HUDEP-2 (cell line): ENCODE data around the gene CHORDC1.
"Not testable (repeated sequence)": the region's sequence is repeated elsewhere in the genome, so short reads cannot be mapped to it uniquely, and the experiment has no call there.

Experiments used
- DNase-seq, 76 experiments: peaks; one replicate each; lab custom pipeline; 2025; ENCODE audit not compliant: unreplicated experiment in 76 of 76; lab: John Stamatoyannopoulos, UW

Gene CHORDC1

DNA sequence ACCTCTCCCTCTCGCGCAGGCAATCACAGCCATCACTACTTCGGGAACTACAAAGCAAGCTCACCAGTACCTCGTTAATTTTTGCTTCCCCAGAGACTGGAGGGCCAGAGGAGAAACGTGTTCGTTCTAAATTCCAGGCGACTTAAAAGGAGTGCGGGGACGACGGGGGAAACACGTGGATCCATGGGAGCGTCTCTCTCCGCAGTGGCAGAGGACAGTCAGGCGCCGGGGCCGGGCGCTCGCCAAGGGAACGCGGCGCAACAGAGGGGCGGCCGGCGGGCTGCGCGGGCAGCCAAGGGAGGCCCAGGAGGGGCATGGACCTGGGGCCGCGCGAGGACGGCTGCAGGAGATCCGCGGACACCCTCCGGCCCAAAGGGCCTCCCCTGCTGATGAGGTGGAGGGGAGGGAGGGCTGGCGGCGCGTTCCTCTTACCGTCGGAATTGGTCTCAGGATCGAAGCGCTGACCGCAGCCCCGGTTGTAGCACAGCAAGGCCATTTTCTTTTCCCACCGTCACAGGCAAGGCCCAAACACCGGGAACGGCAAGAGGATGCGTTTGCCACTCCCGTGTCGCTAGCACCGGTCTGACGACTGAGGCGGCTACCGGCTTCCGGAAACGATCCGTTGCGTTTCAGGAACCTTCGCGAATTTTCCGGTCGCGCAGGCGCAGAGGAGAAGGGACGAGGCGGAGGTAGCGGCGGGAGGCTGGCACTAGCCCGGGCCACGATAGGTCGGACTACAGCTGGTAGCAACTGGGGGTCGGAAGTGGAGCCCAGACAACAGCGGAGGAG, at the start of gene CHORDC1:
Gene CHORDC1, minus strand, starts transcription at position 591 of the 789 bp plus-strand sequence. Its CDS starts 95 bp downstream, at position 496.
- DNase-seq, result peak; percentile 4 to 89 (median 78)

DNA sequence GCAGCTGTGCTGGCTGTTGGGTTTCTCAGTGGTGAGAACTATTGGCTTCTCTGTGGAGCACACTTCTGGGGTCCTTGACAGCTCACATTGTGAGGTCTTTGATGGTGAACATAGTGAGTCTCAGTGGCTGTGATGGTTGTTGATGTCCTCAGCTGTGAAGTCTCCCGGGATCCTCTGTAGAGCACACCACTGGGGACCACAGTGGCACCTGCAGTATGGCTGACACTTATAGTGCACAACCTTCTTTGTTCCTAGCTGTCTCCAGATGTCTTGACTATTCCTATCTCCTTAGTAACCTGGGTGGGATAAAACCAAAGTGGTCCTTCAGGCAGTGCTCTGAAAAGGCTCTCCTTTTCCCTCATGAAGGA, 34.3 kb upstream of the CHORDC1 start:
- no peak for DNase-seq

DNA sequence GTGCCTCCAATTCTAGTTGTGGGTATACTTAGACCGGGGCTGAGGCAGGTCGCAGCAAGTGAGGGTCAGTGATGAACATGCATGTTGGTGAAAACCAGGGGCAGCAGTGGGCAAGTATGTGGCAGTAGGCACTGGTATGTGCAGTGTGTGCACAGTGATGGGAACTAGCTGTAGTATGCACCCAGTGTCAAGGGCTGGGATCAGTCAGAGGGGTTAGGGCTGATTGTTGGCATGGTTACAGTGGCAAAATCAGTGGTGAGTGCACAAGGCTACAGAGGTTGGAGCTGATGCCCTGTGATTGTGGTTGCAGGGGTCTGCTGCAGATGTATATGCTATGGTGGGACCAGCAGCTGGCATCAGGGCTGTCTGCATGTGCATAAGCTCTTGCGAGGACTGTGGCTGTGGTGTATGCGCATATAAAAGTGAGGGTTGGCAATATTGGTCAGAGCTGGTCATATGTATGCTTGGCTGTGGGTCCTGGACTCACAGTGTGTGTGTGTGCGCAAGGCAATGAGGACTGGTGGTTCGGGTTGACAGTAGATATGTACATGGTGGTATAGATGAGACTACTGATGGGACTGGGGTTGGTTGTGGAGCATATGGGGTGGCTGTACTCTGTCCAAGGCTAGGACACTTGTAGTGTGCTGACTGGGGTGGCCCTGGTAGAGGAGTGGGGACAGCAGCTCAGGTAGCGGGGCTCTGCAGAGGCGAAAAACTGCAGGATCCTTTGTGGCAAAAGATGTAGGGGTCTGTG, 33.7 kb upstream of the CHORDC1 start:
- DNase-seq, result no peak

DNA sequence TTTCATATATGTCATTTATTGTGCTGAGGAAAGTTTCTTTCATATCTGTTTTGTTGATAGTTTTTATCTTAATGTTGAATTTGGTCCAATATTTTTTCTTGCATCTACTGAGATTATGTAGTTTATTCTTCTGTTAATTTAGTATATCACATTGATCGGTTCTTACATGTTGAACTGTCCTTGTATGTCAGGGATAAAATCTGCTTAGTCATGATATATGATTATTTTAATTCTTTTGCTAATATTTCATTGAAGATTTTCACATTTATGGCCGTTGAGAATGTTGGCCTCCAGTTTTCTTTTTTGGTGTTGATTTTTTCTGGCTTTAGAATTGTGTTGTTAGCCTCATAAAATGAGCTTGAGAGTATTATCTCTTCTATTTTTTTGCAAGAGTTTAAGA, 31.2 kb upstream of the CHORDC1 start:
- DNase-seq, result no peak

DNA sequence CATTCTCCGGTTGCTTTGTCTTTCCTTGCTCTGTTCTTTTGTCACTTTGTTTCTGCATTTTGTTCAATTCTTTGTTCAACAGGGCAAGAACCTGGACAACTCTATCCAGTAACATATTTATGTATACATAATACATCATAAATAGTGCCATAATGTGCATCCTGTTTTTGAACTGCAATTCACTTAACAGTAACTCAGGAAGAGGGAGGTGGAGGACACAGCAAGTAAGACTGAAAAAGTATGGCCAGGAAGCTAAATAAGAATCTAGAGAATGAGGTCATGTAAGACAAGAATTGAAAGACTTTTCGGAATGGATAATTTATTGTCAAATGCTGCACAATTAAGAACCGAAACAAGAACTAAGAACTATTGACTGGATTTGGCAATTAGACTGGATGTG, 29.2 kb upstream of the CHORDC1 start:
- no peak for DNase-seq

DNA sequence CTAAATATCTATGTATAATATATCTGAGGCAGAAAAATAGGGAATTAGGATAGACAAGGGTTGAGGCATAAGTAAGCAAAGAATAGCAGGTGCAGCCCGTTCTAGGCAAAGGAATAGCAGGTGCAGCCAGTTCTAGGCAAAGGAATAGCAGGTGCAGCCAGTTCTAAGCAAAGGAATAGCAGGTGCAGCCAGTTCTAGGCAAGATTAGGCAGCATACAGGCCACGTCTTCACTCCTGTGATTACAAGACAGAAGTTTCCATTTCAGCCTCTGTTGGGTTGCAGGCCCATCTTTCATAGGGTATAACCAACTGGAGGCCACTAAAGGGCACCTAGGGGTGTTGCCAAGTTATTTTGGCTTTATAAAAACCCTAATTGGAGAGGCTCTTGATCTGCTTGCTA, 28.8 kb upstream of the CHORDC1 start:
- peak in 1 of 76 experiments; percentile 1 for DNase-seq

DNA sequence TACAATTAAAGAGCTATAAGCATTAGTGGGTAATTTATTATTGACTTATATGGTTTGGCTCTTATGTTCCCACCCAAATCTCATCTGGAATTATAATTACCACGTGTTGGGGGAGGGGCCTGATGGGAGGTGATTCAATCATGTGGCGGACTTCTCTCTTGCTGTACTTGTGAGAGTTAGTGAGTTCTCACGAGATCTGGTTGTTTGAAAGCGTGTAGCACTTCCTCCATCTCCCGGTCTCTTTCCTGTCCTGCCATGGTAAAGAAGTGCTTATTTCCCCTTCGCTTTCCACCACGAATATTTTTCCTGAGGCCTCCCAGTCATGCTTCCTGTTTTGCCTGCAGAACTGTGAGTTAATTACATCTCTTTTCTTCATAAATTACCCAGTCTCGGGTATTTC, 28.1 kb upstream of the CHORDC1 start:
- DNase-seq, result peak in 8 of 76 experiments; percentile 1 to 60 (median 5)

DNA sequence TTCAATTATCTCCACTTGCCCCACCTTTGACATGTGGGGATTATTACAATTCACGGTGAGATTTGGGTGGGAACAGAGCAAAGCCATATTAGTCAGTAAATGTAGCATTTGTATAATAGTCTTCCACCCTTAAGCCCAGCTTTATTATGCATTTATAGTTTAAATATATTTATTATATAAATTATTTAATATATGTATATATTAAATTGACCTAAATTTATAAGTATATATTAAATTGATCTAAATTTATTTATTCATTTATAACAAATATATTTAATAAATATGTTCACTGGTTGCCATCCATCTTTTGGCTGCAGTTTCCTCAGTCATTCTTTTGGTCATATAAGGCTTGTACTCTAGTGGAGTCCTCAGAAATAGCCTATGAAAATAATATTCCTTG, 23.6 kb upstream of the CHORDC1 start:
- DNase-seq, result no peak

DNA sequence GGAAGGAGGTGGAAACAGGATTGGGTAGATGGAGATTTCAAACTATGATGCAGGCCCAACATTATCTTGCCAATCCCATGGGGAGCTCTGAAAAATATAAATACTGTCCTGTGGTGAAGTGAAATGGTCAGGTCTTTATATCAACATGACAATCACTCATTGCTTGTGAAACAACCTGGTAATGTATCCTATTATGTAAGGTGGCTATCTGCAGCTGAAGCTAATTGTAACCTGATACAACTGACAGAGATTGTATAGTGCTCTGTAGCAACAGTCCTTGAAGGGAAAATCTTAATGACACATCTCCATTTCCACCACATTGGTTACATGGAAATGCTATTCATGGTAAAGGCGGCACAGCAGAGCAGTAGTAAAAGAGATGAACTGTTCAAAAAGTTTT, 20.7 kb upstream of the CHORDC1 start:
- no peak for DNase-seq

DNA sequence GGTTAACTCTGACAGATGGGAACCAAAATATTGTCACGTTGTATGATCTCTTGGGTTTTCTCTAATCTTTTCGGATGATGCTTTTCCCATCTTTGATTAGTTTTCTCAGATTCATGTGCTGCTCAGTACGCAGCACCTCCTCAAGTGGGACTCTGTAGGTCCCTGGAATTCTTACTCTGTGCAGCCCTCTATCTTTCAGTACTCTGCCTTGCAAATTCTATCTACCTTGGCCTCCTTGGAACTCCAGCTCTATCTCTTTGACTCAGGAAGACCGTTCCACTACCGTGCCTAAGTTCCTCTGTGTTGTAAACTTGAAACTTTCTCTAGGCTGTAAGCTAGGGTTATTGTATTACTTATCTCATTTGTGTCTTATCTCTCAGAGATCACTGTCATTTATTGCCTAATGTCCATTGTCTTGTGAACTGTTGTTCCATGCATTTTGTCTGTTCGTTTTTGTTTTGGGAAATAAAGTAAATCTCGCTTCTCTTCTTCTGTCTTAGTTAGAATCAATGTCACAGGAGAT, 20.1 kb upstream of the CHORDC1 start:
- no peak for DNase-seq

DNA sequence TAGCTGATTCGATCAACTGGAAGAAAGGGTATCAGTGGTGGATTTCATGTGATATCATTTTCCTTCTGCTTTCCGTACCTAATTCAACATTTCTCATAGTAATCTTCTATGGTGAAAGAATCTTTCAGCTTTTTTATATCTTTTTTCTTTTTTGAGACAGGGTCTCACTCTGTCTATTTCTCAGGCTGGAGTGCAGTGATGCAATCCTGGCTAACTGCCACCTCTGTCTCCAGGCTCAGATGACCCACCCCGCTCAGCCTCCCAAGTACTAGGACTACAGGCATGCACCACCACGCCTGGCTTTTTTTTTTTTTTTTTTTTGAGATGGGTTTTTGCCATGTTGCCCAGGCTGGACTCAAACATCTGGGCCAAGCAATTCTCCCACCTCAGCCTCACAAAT, 18.6 kb upstream of the CHORDC1 start:
- DNase-seq, result no peak

DNA sequence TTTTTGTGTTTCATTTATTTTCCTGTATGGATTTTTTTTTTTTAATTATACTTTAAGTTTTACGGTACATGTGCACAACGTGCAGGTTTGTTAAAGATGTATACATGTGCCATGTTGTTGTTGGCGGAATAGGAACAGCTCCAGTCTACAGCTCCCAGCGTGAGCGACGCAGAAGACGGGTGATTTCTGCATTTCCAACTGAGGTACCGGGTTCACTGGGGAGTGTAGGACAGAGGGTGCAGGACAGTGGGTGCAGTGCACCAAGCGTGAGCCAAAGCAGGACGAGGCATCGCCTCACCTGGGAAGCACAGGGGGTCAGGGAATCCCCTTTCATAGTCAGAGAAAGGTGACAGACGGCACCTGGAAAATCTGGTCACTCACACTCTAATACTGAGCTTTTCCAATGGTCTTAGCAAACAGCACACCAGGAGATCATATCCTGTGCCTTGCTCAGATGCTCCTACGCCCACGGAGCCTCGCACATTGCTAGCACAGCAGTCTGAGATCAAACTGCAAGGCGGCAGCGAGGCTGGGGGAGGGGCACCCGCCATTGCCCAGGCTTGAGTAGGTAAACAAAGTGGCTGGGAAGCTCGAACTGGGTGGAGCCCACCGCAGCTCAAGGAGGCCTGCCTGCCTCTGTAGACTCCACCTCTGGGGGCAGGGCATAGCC, 17.3 kb upstream of the CHORDC1 start:
- DNase-seq, result not testable (repeated sequence)

DNA sequence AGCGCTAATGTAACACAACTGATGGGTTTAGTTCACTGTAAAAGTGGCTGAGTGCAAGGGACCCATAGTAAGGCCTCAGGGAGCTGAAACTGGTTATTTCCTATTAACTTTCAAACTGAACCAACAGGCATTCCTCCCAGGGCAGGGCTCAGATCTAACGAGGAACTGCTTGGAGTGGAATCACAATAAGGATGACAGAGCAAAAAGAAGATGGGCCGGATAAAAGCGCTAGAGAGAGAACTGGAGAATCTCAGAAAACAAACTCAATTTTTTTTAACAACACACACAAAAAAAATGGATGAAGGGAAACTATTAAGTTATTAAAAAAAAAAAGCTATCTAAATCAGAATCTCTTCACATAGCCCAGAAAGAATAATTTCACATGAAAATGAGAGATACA, 14.2 kb upstream of the CHORDC1 start:
- DNase-seq, result no peak

DNA sequence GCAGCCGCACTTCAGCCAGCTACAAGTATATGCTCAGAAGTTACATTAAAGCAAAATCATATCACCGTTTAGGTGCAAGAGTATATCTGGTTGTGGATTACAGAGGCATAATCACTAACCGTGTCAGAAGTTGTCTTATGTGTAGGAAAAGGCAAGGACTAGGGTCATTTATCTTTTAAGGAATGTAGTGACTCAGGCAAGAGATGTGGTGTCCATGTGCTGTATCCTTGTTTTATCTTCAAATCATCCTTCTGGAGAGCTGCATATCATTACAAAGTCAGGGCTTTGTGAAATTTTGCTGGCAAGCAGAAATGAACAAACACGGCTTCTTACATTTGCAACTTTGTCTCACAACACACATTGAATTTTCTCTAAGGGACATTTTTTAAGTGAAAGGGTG, 12.7 kb upstream of the CHORDC1 start:
- no peak for DNase-seq

DNA sequence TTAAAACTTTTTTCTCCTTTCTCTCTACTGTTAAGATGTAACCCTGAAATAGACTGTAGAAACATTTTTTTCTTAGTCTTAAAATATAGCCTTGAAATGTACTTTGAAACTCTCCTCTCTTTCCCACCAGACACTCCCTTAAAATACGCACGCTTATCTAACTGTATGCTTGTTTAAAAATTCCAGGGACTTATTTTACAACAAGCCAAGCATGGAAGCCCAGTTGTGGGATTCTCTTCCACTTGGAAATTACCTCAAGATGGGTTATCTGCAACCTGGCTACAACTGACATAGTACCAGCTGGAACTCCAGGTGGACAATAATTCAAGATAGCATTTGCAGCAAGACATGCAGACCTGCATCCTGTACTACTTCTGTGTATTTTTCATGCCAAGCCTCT, 12.1 kb upstream of the CHORDC1 start:
- DNase-seq, result no peak

DNA sequence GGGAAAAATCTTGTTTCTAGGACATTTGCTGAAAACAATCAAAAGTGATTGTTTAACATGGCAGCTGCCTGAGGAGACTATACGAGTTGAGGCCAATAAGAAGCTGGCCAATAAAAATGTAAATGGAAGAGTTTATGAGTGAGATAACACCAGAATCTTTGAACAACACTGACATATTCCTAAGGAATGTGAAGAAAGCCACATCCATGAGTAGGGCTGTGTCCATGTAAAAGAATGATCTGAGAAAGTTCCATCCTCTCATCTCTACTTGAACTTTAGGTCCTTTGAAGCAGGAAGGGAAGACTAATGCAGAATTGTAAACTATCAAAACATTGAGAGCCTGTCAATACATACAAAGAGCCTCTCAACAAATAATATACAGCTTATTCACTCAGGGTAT, 6.9 kb upstream of the CHORDC1 start:
- no peak for DNase-seq

DNA sequence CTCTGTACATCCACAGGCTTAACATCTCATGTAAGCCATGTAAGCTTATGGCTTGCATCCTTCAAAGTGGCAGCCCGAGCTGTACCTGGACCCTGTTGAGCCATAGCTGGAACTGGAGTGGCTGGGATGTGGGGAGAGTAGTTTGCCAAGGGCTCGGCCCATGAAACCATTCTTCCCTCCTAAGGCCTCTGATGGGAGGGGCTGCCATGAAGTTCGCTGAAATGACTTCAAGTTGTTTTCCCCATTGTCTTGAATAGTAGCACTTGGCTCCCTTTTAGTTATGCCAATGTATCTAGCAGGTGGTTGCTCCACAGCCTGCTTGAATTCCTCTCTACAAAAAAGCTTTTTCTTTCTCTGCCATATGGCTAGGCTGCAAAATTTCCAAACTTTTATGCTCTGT, 5.2 kb upstream of the CHORDC1 start:
- no peak for DNase-seq

DNA sequence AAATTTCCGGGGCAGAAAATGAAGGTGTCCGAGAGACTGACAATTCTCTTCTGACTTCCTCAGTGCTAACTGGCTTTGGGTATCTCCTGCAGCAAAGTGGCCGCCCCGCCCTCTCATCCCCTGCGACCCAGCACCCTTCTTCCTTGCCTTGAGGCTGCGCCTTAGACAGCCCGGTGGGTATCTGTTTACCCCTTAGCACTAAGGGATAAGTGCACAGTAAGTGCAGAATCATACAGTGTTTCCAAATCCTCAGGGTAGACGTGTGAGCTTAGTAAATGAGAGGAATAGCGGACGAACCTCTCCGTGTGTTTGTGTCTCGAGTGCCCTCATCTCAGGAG, 368 bp upstream of the CHORDC1 start:
- peak in 2 of 76 experiments; percentile 34 to 68 for DNase-seq

DNA sequence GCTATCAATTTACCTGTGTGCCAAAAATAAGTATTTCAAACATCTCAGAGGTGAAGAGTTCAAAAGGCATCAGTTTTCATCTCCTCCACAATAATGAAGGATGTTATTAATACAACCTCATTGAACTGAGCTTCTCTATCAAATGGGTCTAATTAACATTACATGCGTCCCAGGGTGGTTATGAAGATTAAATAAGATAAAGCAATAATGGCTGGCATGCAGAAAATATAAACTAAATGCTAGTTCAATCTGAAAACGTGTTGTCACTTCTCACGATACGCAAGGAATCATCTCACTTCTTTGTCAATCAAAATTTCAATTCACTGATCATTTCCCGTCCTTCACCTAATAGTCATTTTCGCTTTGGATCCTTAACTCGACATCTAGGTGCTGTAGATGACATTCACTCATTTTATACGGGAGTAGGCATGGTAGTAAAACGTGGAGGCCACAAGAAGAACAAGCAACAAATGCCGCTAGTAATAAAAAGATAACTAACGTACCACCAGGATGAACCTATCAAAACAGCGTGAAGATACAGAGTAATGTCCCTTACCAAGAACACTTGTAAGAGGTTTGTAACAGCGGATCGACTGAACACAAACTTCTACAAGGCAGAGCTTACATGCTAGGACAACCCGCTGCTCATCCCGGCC, 918 bp downstream of the CHORDC1 start:
- DNase-seq, result peak in 3 of 76 experiments; percentile 3 to 26 (median 7)

DNA sequence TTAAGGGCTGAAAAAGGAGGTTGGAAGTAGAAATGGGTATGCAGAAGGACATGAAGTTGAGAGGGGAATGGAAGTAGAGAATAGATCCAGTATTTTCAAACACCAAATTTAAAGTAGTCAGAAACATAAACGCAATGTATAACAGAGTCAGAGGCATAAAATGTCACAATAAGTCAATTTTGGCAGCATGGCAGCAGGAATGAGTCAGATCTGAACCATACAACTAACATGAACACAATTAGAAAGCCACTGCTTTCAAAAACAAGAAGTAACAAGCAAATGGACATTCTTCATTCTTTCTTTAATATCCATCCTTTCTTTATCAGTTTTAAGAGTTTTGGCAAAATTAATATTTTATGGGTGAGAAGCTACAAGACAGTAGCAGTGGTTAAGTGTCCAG, 2.5 kb downstream of the CHORDC1 start:
- no peak for DNase-seq

DNA sequence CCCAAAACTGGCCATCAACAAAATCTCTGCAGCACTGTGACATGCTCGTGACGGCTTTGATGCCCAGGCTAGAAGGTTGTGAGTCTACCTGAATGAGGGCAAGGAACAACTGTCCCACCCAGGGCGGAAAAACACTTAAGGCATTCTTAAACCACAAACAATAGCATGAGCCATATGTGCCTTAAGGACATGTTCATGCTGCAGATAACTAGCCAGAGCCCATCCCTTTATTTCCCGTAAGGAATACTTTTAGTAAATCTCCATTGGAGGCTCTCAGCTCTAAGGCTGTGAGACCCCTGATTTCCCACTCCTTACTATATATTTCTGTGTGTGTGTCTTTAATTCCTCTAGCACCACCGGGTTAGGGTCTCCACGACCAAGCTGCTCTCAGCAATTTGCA, 3.4 kb downstream of the CHORDC1 start:
- DNase-seq, result no peak
